Endothelial cell of umbilical vein (primary cell): Measurements from ENCODE around the gene RPP25. TPM values are rescaled to one million over a fixed set of nuclear protein-coding genes. Genes with fewer than 3 reads are reported as not detected.

Experiments
- BruUV-seq: library from RNA; stranded (reverse); fragments of 400-500 nt; replicated peaks from 2 replicates; lab custom pipeline; 2021; lab: Mats Ljungman, UMichigan
- CTCF ChIA-PET: fragments of 300-600, 350-600 bp; sonication (Branson Sonifier 250); formaldehyde crosslinking; loops from one replicate; lab custom pipeline; 2021; ENCODE audit warnings: antibody characterized with exemption, inconsistent platforms; lab: Charles Lee
- POLR2A ChIA-PET: fragments of 300-600, 350-600 bp; sonication (Branson Sonifier 250); formaldehyde crosslinking; loops from one replicate; lab custom pipeline; 2021; ENCODE audit warnings: antibody characterized with exemption, inconsistent platforms; lab: Charles Lee
- DNase-seq: peaks from one replicate; pipeline ENCODE4 v3.0.0-alpha.2; 2011; ENCODE audit warnings: low read depth, low spot score
- FAIRE-seq: peaks from 2 replicates; lab custom pipeline; 2011; peaks lifted over from hg19 to GRCh38; lab: Jason Lieb, UNC
- H2AFZ ChIP-seq: 2 replicates; pipeline ENCODE4 v1.6.0; 2012; ENCODE audit warnings: low read depth, low read length, control low read depth, inconsistent platforms
- H3K27ac ChIP-seq: 2 replicates; pipeline ENCODE4 v1.5.1; 2011; ENCODE audit warnings: low read depth, mild to moderate bottlenecking, control low read depth, low read length, moderate library complexity; ENCODE audit not compliant: insufficient read depth
- H3K27me3 ChIP-seq, 2 experiments: 2 replicates each; pipeline versions ENCODE4 v1.6.0 to v1.6.1; 2011; ENCODE audit warnings: low read length in 2 of 2, mixed read lengths in 1 of 2; ENCODE audit not compliant: control insufficient read depth in 2 of 2, insufficient read depth in 2 of 2
- H3K36me3 ChIP-seq, 2 experiments: 2 replicates in 1 of 2; 3 replicates in 1 of 2; pipeline ENCODE4 v1.5.1; 2011; ENCODE audit warnings: low read length in 2 of 2, mild to moderate bottlenecking in 1 of 2, moderate library complexity in 1 of 2; ENCODE audit not compliant: control insufficient read depth in 2 of 2, insufficient read depth in 2 of 2; ENCODE audit errors: extremely low read depth in 1 of 2
- H3K4me1 ChIP-seq: 3 replicates; pipeline ENCODE4 v1.5.1; 2011; ENCODE audit warnings: mild to moderate bottlenecking, low read length; ENCODE audit not compliant: control insufficient read depth, insufficient read depth; ENCODE audit errors: extremely low read depth
- H3K4me2 ChIP-seq: 2 replicates; pipeline ENCODE4 v1.6.1; 2011; ENCODE audit warnings: low read length, control low read depth, mixed read lengths; ENCODE audit not compliant: insufficient read depth
- H3K4me3 ChIP-seq, 3 experiments: fragments of 200-600 bp in 1 of 3; sonication (generic), shearing (Covaris generic) in 1 of 3; replicated peaks in 1 of 3; 2 replicates each; pipeline ENCODE4 v1.5.1; 2011 to 2016; ENCODE audit warnings: control low read depth in 3 of 3, low read length in 3 of 3, mild to moderate bottlenecking in 2 of 3, inconsistent platforms in 1 of 3, low read depth in 1 of 3, moderate library complexity in 1 of 3; ENCODE audit not compliant: insufficient read depth in 1 of 3
- H3K79me2 ChIP-seq: 2 replicates; pipeline ENCODE4 v1.6.0; 2012; ENCODE audit warnings: low read length, inconsistent platforms; ENCODE audit not compliant: control insufficient read depth, insufficient read depth
- H3K9ac ChIP-seq: replicated peaks from 2 replicates; pipeline ENCODE3; 2011; ENCODE audit warnings: low read length, control low read depth; ENCODE audit not compliant: insufficient read depth; ENCODE audit errors: extremely low read depth
- H3K9me1 ChIP-seq: replicated peaks from 3 replicates; pipeline ENCODE4 v1.6.0; 2011; ENCODE audit warnings: mild to moderate bottlenecking, low read length; ENCODE audit not compliant: control insufficient read depth, insufficient read depth; ENCODE audit errors: extremely low read depth
- H3K9me3 ChIP-seq: replicated peaks from 2 replicates; pipeline ENCODE4 v1.5.1; 2012; ENCODE audit warnings: low read length, inconsistent platforms; ENCODE audit not compliant: control insufficient read depth, insufficient read depth
- H4K20me1 ChIP-seq: replicated peaks from 2 replicates; pipeline ENCODE3; 2011; ENCODE audit warnings: mild to moderate bottlenecking, low read length; ENCODE audit not compliant: control insufficient read depth, insufficient read depth; ENCODE audit errors: extremely low read depth
- EZH2 ChIP-seq: IDR thresholded peaks from 2 replicates; pipeline ENCODE4 v1.6.1; 2012; ENCODE audit warnings: borderline replicate concordance, low read depth, mild to moderate bottlenecking, moderate library complexity, low read length, inconsistent platforms; ENCODE audit not compliant: severe bottlenecking
- FOS ChIP-seq: IDR thresholded peaks from 2 replicates; pipeline ENCODE4 v1.6.1; 2011; ENCODE audit warnings: mild to moderate bottlenecking, low read length, moderate library complexity, borderline replicate concordance; ENCODE audit not compliant: insufficient read depth
- GATA2 ChIP-seq: IDR thresholded peaks from 2 replicates; pipeline ENCODE4 v1.7.0; 2011; ENCODE audit warnings: low read depth, mild to moderate bottlenecking, moderate library complexity, mixed read lengths, low read length; ENCODE audit not compliant: insufficient read length, insufficient read depth
- JUN ChIP-seq: IDR thresholded peaks from 2 replicates; pipeline ENCODE4 v1.6.1; 2011; ENCODE audit warnings: borderline replicate concordance, low read depth; ENCODE audit not compliant: insufficient read length, insufficient read depth
- MYC ChIP-seq: IDR thresholded peaks from one replicate; pipeline ENCODE4 v1.6.1; 2011; ENCODE audit warnings: mild to moderate bottlenecking, low read depth, low read length
- POLR2A ChIP-seq: IDR thresholded peaks from 2 replicates; pipeline ENCODE4 v1.6.1; 2012; ENCODE audit warnings: low read depth, mild to moderate bottlenecking, control low read depth, low read length
- POLR2AphosphoS5 ChIP-seq: IDR thresholded peaks from 2 replicates; pipeline ENCODE4 v1.6.1; 2012; ENCODE audit warnings: low read depth, mild to moderate bottlenecking, control low read depth, low read length, moderate library complexity; ENCODE audit not compliant: insufficient read depth
- dilution Hi-C: fragments of 300-500 bp; cut with MboI; formaldehyde crosslinking; loops from one replicate; pipeline ENCODE4 v1.15.0; 2019; ENCODE audit warnings: low sequenced_read_pairs; ENCODE audit not compliant: extremely low pct_ligation_motif_present
- intact Hi-C: fragments of 100-400 bp; cut with micrococcal nuclease; formaldehyde crosslinking; loops from one replicate; pipeline ENCODE4 v1.10.0; 2022
- polyA plus RNA-seq, 4 experiments: library from polyadenylated mRNA; depleted of rRNA in 3 of 4; stranded (reverse) in 3 of 4; unstranded in 1 of 4; fragments of >200 nt; gene quantifications; 2 replicates each; pipeline versions ENCODE4 v1.2.1 to v1.2.3, GENCODE V29; 2011 to 2012; ENCODE audit warnings: missing spikeins in 1 of 4
- total RNA-seq: library from RNA; stranded (reverse); gene quantifications from 2 replicates; pipeline ENCODE4 v1.2.3, GENCODE V29; 2021
- TF ChIP-seq, protein P1 (sequence below): IDR thresholded peaks from 2 replicates; pipeline ENCODE4 v1.6.1; 2011; ENCODE audit not compliant: insufficient read depth, insufficient read length
- TF ChIP-seq, protein P2 (sequence below), 2 donors: IDR thresholded peaks; 1 replicate in 1 of 2; 2 replicates in 1 of 2; pipeline ENCODE4 v1.5.1; 2011; ENCODE audit warnings: low read length in 2 of 2, mild to moderate bottlenecking in 2 of 2, moderate library complexity in 2 of 2, control low read depth in 1 of 2, inconsistent platforms in 1 of 2, low read depth in 1 of 2; ENCODE audit not compliant: insufficient read depth in 1 of 2; ENCODE audit errors: extremely low read depth in 1 of 2

The RPP25 gene
- total and polyA plus RNA-seq, 2 donors (not counting 3 experiments of a cell fraction or from before 2014, with no cell fraction given) = 10.1 to 13.8 TPM

DNA sequence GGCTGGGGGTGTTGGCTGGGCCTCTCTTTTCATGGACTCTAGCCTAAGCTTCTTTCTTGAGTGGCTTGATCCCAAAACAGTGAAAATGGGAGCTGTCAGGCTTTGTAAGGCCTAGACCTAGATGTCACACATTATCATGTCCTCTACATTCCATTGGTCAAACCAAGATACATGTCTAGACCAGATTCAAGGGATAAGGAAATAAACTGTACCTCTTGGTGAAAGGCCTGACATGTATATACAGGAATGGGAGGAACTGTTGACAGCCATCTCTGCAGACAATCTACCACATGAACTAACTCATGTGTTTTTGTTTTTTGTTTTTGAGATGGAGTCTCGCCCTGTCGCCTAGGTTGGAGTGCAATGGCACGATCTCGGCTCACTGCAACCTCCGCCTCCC, 11.1 kb upstream of the RPP25 start:
- Histone ChIP-seq H3K4me1 (peaks cover 16% of the 10 kb centered on the region), H3K79me2 (no peaks in the 10 kb centered on the region), H3K36me3 (no peaks in the 10 kb centered on the region), H3K4me2 (no peak overlapping the region), H3K9me3 (no peaks in the 10 kb centered on the region), H3K27ac (no peak overlapping the region), H3K4me3 (no peak overlapping the region), H3K27me3 (no peaks in the 10 kb centered on the region), H3K9ac (no peak overlapping the region), H2AFZ (no peak overlapping the region), H3K9me1 (no peaks in the 10 kb centered on the region), H4K20me1 (no peaks in the 10 kb centered on the region)
- dilution Hi-C loops = no loop called here
- BruUV-seq = no TSS peak
- no peak for DNase-seq
- TF ChIP-seq JUN (no peak), FOS (no peak), EZH2 (no peak), POLR2AphosphoS5 (no peak), GATA2 (no peak), POLR2A (no peak), MYC (no peak)
- TF ChIP-seq, protein P1, sequence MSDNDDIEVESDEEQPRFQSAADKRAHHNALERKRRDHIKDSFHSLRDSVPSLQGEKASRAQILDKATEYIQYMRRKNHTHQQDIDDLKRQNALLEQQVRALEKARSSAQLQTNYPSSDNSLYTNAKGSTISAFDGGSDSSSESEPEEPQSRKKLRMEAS = no peak
- TF ChIP-seq, protein P2, sequence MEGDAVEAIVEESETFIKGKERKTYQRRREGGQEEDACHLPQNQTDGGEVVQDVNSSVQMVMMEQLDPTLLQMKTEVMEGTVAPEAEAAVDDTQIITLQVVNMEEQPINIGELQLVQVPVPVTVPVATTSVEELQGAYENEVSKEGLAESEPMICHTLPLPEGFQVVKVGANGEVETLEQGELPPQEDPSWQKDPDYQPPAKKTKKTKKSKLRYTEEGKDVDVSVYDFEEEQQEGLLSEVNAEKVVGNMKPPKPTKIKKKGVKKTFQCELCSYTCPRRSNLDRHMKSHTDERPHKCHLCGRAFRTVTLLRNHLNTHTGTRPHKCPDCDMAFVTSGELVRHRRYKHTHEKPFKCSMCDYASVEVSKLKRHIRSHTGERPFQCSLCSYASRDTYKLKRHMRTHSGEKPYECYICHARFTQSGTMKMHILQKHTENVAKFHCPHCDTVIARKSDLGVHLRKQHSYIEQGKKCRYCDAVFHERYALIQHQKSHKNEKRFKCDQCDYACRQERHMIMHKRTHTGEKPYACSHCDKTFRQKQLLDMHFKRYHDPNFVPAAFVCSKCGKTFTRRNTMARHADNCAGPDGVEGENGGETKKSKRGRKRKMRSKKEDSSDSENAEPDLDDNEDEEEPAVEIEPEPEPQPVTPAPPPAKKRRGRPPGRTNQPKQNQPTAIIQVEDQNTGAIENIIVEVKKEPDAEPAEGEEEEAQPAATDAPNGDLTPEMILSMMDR (IDR thresholded peaks at IDR 0.05; ENCODE audit: extremely low read depth in 1 of 2, insufficient read depth in 1 of 2, low read depth in 1 of 2, low read length in 2 of 2) = no peak
- intact Hi-C loops = no loop called here
- CTCF ChIA-PET = interaction anchor here (1.0 to 4.9 kb wide), 3 partner anchors 11 to 66 kb away, joined by 3 to 20 read pairs (median 3); partner anchors contain the start of gene RPP25
- no peak for FAIRE-seq
- POLR2A ChIA-PET = no interaction called here
